NCI-H226 (cell line): ENCODE measurements around the gene MPZL1.
A peak's percentile ranks its signal among the peaks of the same experiment; 100 is the strongest.
"Not testable (repeated sequence)": the region's sequence is repeated elsewhere in the genome, so short reads cannot be mapped to it uniquely, and the experiment has no call there.

Experiments
- DNase-seq: peaks from one replicate; pipeline ENCODE4 v3.0.0-alpha.2; 2015

The MPZL1 gene

GRCh38 chr1:167819849-167820683, 98.3 kb downstream of the MPZL1 start:
- DNase-seq, result peak; percentile 92

DNA sequence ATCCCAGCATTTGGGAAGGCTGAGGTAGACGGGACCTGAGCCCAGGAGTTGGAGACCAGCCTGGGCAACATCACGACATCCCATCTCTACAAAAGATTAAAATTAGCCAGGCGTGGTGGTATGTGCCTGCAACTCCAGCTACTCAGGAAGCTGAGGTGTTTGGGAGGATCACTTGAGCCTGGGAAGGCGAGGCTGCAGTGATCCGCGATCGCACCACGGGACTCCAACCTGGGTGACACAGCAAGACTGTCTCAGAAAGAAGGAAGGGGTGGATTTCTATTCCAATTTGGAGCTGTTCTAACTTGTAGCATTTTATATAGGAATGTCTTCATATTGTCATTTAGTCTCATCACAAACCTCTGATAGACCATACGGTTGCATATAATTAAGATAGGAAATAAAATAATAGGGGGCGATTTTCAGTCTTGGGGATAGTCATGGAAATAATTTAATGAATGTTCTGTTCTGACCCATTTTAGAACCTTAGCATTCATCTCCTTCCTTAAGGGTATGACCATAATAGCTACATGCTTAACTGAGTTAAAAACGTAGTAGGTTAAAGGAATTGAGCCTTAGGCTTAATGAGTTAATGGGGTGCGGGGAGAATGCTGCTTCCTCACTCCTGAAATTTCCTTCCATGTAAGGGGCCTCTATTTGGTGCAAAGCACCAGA, 99.0 kb downstream of the MPZL1 start:
- DNase-seq, result peak; percentile 36

DNA sequence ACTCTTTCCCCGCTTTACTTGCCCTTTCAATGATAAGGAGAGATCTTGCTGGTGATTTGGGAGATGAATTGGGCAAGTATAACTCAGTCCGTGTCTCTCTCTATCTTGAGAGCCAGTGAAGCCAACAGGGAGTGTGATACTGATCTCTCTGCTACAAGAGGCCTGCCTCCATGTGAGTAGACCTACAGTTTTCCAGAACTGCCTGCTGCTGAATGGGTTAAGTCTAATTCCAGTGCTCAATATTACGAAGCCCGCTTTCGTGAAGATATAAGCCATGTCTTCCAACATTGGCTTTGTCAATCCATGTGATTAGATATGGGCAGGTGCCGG, 99.5 kb downstream of the MPZL1 start:
- DNase-seq, result no peak

DNA sequence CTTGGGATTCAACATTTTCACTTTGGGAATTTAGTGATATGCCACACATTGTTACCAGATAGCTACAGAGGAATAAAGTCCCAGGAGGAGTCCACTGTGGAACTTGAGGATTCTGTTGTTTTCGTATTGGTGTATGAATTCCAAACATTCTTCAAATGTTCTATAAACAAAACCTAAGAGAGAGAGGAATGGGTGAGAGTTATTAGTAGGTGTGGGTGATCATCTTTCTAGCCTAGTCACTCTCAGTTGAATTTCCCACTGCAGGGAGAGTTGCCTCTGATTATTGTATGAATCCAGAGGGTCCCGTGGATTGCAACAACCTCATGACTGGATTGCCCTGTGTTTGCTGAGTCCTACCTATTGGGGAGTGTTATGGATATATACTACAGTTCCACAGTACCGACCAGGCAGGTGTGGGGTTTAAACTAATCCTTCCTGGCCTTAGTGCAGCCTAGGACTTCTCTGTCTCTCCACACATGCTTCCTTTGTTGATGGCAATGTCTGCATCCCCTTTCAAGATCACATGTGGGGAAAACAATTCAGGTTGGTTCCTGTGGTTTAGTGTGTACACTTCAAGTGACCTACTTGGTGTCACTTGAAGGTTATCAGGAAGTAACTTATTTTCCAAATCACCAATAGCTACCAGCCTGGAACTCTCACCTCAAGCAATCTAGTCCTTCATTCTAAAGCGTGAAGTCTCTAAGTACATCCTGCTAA, 100.3 kb downstream of the MPZL1 start:
- DNase-seq, result no peak

- DNase-seq, result no peak
Observed at GRCh38 chr1:167824163-167824794, 102.5 kb downstream of the MPZL1 start.

GRCh38 chr1:167825419-167826079, 103.8 kb downstream of the MPZL1 start:
- no peak for DNase-seq

DNA sequence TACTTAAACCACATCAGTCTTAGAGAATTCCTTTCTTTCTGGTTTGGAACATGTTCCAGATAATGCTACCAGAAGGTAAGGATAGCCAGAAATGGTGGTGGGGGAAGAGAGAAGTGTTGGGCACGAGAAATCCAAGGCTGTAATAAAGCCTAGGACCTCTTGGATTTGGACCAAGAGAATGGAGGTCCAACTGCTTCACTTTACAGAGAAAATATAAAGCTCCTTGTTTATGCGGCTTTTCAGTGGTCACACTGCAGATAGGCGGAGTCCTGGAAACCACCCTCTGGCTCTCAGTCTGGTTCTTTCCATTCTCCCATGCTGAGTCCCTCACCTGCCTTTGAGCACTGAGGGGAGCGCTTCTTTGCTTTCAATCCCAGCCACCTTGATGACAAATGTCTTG, 104.3 kb downstream of the MPZL1 start:
- no peak for DNase-seq

GRCh38 chr1:167829868-167830267, 108.1 kb downstream of the MPZL1 start:
- DNase-seq, result no peak

- not testable (repeated sequence) for DNase-seq
Observed at GRCh38 chr1:167830668-167831067, 108.9 kb downstream of the MPZL1 start.

- no peak for DNase-seq
Observed at GRCh38 chr1:167832693-167833092, 110.9 kb downstream of the MPZL1 start.

GRCh38 chr1:167833904-167834303, 112.1 kb downstream of the MPZL1 start:
- no peak for DNase-seq

GRCh38 chr1:167836197-167836596, 114.4 kb downstream of the MPZL1 start:
- DNase-seq, result no peak

- DNase-seq, result no peak
Observed at GRCh38 chr1:167837326-167837725, 115.5 kb downstream of the MPZL1 start.

DNA sequence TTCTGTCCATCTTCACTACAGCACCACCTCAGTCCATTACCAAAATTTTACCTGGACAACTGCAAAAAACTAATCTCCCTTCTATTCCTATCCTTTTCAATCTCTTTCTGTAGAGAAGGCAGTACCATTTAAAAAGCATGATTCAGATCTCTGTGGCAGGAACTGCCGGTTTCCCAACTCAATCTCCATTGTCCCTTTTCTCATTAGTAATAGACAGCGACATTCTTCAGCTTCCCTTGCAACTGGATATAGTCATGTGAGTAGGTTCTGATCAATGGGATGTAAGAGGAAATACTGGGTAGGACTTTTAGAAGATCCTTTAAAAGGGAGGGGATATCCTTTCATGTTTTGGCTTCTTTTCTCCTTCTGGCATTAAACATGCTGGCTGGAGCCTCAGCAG, 117.2 kb downstream of the MPZL1 start:
- DNase-seq, result no peak
